Suprapubic skin (tissue), 4 donors: ENCODE data around the gene TSC22D1.

Experiments used
- CTCF ChIP-seq, 2 donors: fragments of 200-600 bp in 1 of 2; fragments of 450-650 bp in 1 of 2; sonication (generic) in 1 of 2; IDR thresholded peaks; one replicate each; pipeline ENCODE4 v1.5.1; 2016 to 2019; ENCODE audit warnings: antibody characterized with exemption in 2 of 2, mild to moderate bottlenecking in 1 of 2, moderate library complexity in 1 of 2
- POLR2A ChIP-seq, 2 donors: fragments of 450-650 bp; IDR thresholded peaks; one replicate each; pipeline ENCODE4 v1.6.1; 2017; ENCODE audit warnings: antibody characterized with exemption in 2 of 2, mild to moderate bottlenecking in 2 of 2, moderate library complexity in 2 of 2
- POLR2AphosphoS5 ChIP-seq, 3 donors: sonication (generic); formaldehyde crosslinking; IDR thresholded peaks; one replicate each; pipeline ENCODE4 v1.6.1; 2017; ENCODE audit warnings: antibody characterized with exemption in 3 of 3

GRCh38 chr13:44425815-44426078 lies 150.4 kb downstream of the TSC22D1 start:
- TF ChIP-seq CTCF (IDR thresholded peaks at IDR 0.05) (no peak), POLR2A (IDR thresholded peaks at IDR 0.05) (no peak), POLR2AphosphoS5 (IDR thresholded peaks at IDR 0.05) (no peak)
